PC-9 (cell line): Measurements from ENCODE around the gene RUBCN.
"Not testable (repeated sequence)": the region's sequence is repeated elsewhere in the genome, so short reads cannot be mapped to it uniquely, and the experiment has no call there.

ENCODE experiments used
- CTCF ChIP-seq: fragments of 200-600 bp; sonication (generic); conservative IDR thresholded peaks from 2 replicates; pipeline ENCODE4 v1.6.1; 2017; ENCODE audit warnings: mixed run types, antibody characterized with exemption, mild to moderate bottlenecking, moderate library complexity
- EZH2 ChIP-seq: fragments of 200-600 bp; sonication (generic); IDR thresholded peaks from 2 replicates; pipeline ENCODE4 v1.8.0; 2017; ENCODE audit warnings: antibody characterized with exemption, low read depth

GRCh38 chr3:197661874-197662273 lies 74.8 kb downstream of the RUBCN start:
- not testable (repeated sequence) for TF ChIP-seq EZH2, CTCF
